Esophagus squamous epithelium (tissue), 4 donors: ENCODE measurements around the gene ZNF277.

Experiments used
- CTCF ChIP-seq, 6 experiments: fragments of 450-650 bp in 4 of 6; fragments of 200-600 bp in 2 of 6; sonication (generic) in 2 of 6; IDR thresholded peaks; one replicate each; pipeline ENCODE4 v1.5.1; 2016 to 2019; ENCODE audit warnings: antibody characterized with exemption in 6 of 6, mild to moderate bottlenecking in 4 of 6, moderate library complexity in 4 of 6
- POLR2A ChIP-seq, 4 donors: fragments of 450-650 bp; IDR thresholded peaks; one replicate each; pipeline ENCODE4 v1.6.1; 2017; ENCODE audit warnings: antibody characterized with exemption in 4 of 4, mild to moderate bottlenecking in 4 of 4, moderate library complexity in 3 of 4

DNA sequence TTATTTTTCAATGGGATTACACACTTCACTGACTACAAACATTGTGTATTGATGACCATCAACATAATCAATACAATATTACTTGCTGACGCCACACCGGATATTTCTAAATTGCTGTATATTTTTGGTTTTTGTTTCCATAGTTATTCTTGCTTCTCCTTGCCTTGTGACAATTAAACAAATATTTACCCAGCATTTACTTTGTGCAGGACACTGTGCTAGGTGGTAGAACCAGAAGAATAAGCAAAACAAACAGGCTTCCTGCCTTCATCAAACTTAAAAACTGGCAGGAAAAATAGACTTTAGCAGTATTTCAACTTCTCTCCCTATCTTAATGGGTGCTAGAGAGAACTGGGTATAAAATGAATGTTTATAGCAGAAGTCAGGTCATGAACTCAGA, 50.6 kb downstream of the ZNF277 start:
- TF ChIP-seq CTCF (IDR thresholded peaks at IDR 0.05) (no peak), POLR2A (IDR thresholded peaks at IDR 0.05) (no peak)
